GM18909 (cell line): ENCODE results near the gene CFAP206.

Experiments
- ATAC-seq: cut with Tn5 transposase; IDR thresholded peaks from one replicate; pipeline ENCODE4 v1.9.1; 2021; ENCODE audit warnings: mild to moderate bottlenecking; ENCODE audit not compliant: unreplicated experiment, poor library complexity

CFAP206 gene

DNA sequence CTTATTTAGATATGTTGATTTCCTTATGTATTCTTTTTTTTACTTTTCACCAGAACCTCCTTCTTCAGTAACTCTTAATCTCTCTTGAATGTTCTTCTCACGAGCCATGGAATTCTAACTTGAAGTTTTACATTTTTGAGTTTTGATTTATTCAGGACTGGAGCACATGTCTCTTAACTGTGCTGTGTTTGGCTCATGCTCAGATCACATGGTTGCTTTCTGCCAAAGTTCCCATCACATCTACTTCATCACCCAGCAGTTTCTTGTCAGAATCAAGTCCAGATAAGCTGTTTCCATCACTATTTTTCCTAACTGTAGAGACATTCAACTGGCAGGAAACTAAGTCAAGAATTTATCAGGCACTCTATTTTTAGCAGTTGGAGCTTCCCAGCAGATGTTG is 96.7 kb downstream of the CFAP206 start:
- ATAC-seq = no peak
